Measurements from ENCODE around the gene WDR6.

DNA sequence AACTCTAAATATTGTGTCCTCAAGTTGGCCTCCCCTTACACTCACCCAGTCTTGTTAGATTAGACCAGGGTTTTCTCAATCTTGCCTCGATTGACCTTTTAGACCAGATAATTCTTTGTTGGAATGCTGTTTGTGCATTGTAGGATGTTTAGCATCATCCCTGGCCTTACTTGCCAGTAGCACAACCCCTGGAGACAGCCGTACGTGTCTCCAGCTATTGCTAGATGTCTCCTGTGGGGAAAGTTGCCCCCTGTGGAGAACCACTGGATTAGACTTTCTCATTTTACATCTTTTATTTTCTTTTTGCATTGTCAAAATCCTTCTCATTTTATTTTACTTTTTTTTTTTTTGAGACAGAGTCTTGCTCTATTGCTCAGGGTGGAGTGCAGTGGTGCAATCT, 2.2 kb downstream of the WDR6 start:
- TF ChIP-seq ZC3H11A (IDR thresholded peaks at IDR 0.05) (no peak), MAFK (IDR thresholded peaks at IDR 0.05; ENCODE audit: partially characterized antibody) (no peak), CHD2 (IDR thresholded peaks at IDR 0.05; ENCODE audit: low read length, partially characterized antibody) (no peak), RAD21 (conservative IDR thresholded peaks at IDR 0.05 in 1 of 2, IDR thresholded peaks at IDR 0.05 in 1 of 2) (no peak), SREBF2 (IDR thresholded peaks at IDR 0.05) (no peak)
- TF ChIP-seq, protein P1, sequence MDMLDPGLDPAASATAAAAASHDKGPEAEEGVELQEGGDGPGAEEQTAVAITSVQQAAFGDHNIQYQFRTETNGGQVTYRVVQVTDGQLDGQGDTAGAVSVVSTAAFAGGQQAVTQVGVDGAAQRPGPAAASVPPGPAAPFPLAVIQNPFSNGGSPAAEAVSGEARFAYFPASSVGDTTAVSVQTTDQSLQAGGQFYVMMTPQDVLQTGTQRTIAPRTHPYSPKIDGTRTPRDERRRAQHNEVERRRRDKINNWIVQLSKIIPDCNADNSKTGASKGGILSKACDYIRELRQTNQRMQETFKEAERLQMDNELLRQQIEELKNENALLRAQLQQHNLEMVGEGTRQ (IDR thresholded peaks at IDR 0.05), result no peak
- TF ChIP-seq, protein P2, sequence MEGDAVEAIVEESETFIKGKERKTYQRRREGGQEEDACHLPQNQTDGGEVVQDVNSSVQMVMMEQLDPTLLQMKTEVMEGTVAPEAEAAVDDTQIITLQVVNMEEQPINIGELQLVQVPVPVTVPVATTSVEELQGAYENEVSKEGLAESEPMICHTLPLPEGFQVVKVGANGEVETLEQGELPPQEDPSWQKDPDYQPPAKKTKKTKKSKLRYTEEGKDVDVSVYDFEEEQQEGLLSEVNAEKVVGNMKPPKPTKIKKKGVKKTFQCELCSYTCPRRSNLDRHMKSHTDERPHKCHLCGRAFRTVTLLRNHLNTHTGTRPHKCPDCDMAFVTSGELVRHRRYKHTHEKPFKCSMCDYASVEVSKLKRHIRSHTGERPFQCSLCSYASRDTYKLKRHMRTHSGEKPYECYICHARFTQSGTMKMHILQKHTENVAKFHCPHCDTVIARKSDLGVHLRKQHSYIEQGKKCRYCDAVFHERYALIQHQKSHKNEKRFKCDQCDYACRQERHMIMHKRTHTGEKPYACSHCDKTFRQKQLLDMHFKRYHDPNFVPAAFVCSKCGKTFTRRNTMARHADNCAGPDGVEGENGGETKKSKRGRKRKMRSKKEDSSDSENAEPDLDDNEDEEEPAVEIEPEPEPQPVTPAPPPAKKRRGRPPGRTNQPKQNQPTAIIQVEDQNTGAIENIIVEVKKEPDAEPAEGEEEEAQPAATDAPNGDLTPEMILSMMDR (IDR thresholded peaks at IDR 0.05), result no peak
- TF ChIP-seq, protein P3, sequence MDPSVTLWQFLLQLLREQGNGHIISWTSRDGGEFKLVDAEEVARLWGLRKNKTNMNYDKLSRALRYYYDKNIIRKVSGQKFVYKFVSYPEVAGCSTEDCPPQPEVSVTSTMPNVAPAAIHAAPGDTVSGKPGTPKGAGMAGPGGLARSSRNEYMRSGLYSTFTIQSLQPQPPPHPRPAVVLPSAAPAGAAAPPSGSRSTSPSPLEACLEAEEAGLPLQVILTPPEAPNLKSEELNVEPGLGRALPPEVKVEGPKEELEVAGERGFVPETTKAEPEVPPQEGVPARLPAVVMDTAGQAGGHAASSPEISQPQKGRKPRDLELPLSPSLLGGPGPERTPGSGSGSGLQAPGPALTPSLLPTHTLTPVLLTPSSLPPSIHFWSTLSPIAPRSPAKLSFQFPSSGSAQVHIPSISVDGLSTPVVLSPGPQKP (IDR thresholded peaks at IDR 0.05; ENCODE audit: low read depth, low read length), result no peak
- TF ChIP-seq, protein P4, sequence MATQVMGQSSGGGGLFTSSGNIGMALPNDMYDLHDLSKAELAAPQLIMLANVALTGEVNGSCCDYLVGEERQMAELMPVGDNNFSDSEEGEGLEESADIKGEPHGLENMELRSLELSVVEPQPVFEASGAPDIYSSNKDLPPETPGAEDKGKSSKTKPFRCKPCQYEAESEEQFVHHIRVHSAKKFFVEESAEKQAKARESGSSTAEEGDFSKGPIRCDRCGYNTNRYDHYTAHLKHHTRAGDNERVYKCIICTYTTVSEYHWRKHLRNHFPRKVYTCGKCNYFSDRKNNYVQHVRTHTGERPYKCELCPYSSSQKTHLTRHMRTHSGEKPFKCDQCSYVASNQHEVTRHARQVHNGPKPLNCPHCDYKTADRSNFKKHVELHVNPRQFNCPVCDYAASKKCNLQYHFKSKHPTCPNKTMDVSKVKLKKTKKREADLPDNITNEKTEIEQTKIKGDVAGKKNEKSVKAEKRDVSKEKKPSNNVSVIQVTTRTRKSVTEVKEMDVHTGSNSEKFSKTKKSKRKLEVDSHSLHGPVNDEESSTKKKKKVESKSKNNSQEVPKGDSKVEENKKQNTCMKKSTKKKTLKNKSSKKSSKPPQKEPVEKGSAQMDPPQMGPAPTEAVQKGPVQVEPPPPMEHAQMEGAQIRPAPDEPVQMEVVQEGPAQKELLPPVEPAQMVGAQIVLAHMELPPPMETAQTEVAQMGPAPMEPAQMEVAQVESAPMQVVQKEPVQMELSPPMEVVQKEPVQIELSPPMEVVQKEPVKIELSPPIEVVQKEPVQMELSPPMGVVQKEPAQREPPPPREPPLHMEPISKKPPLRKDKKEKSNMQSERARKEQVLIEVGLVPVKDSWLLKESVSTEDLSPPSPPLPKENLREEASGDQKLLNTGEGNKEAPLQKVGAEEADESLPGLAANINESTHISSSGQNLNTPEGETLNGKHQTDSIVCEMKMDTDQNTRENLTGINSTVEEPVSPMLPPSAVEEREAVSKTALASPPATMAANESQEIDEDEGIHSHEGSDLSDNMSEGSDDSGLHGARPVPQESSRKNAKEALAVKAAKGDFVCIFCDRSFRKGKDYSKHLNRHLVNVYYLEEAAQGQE (IDR thresholded peaks at IDR 0.05), result no peak
